OCI-LY3 (cell line): ENCODE results near the gene FAM53B.

Source experiments
- CTCF ChIP-seq: fragments of 200-600, 300-600 bp; sonication (generic); IDR thresholded peaks from 2 replicates; pipeline ENCODE4 v1.5.1; 2014; ENCODE audit warnings: antibody characterized with exemption, low read length, low read depth
- EZH2phosphoT487 ChIP-seq: fragments of 200-600 bp; shearing (Covaris generic); IDR thresholded peaks from 2 replicates; pipeline ENCODE4 v1.6.1; 2018; ENCODE audit warnings: antibody characterized with exemption, mixed run types, low read depth

GRCh38 chr10:124616836-124617130, 127.4 kb downstream of the FAM53B start:
- TF ChIP-seq CTCF (no peak), EZH2phosphoT487 (no peak)
